AG20443 (cell line): Measurements from ENCODE around the gene C3orf38.
"Not testable (repeated sequence)": the region's sequence is repeated elsewhere in the genome, so short reads cannot be mapped to it uniquely, and the experiment has no call there.

Source experiments
- DNase-seq: peaks from one replicate; pipeline ENCODE4 v3.0.0; 2012; ENCODE audit warnings: low spot score, mixed read lengths

Gene C3orf38

GRCh38 chr3:88149509-88150362, at the start of gene C3orf38:
C3orf38 (plus strand) TSS chr3:88149959; CDS start chr3:88150053, 94 bp downstream.
- DNase-seq: peak; percentile 94

- no peak for DNase-seq
Measured at GRCh38 chr3:88101142-88101541, 48.6 kb upstream of the C3orf38 start.

DNA sequence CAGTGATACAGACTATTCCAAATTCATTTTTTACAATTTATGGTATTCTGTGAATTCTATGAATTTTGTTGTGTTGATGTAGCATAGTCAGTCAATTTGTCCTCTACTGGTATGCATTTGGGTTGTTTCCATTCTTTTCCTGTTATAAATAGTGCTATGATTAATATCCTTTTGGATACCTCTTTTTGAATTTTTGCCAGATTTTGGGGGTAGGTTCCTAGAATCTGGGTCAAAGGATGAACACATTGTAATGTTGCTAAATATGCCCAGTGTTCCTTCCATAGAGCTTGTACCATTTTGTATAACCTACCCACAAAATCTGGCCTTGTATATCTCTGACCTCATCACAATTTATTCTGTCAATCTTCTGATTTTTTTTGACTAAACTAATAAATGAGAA, 44.4 kb upstream of the C3orf38 start:
- DNase-seq: peak; percentile 6

DNA sequence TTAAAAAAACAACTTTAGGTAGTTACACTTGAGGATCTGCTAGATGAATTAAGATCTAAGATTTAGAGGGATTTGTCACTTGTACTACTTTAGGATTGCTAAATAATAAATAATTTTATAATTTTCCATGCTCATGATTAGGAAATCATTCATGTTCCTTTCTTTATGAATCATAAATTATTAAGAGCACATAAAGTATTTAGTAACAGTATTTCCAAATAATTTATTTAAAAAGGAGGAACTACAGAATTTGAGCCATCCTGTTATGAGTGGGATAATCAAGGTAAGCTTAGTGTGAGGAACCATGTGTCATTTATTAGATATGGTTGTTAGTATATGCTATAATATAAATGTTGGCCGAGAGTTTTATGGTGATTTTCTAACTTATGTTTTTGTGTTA, 37.5 kb upstream of the C3orf38 start:
- no peak for DNase-seq

DNA sequence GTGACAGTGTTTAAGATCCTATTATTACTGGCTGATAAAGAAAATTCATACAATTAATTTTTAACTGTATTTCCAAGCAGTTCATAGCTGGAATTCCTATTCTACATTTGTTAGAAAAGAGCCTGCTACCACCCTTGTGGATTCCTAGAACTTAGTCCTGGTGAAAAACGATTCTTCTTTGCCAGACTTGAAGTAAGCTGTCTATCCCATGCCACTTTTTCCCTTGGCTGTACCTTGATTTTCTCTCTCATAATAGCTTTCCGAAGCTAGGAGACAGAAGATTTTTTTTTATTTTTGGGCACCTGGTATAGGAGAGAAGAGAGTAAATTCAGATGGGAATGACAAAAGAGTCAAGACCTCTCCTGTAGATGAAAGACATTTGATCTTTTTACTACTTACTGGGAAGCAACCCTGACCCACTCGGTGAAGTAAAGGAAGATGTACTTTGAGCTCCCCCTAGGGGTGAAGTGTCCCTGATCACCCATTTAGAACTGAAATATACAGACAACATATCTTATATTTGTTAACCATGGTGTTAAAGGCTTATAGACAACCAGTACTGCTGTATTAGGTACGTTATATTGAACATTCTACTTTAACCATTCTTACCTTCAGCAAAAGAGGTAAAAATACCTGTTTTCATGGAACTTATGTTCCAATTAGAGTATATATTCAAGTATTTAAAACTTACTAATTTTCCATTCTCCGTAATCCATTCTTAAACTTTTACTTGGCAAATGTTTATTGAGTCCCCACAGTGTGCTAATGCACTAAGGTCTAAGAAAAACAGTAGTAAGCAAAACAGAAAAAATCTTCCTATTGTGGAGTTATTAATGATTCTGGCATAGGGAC, 36.2 kb upstream of the C3orf38 start:
- DNase-seq: peak; percentile 64

GRCh38 chr3:88114878-88115549, 34.7 kb upstream of the C3orf38 start:
- no peak for DNase-seq

GRCh38 chr3:88117683-88118082, 32.1 kb upstream of the C3orf38 start:
- no peak for DNase-seq

DNA sequence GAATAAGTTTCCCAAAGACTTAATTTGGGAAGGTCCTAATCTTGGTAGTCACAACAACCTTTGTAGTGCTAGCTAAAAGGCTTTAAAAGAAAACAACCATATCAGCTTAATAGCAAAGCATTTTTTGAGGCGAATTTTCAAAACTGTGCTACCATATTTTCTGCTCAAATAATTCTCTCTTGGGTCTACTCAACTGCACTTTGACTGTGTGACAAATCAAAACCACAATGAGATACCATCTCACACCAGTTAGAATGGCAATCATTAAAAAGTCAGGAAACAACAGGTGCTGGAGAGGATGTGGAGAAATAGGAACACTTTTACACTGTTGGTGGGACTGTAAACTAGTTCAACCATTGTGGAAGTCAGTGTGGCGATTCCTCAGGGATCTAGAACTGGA, 31.2 kb upstream of the C3orf38 start:
- not testable (repeated sequence) for DNase-seq

DNA sequence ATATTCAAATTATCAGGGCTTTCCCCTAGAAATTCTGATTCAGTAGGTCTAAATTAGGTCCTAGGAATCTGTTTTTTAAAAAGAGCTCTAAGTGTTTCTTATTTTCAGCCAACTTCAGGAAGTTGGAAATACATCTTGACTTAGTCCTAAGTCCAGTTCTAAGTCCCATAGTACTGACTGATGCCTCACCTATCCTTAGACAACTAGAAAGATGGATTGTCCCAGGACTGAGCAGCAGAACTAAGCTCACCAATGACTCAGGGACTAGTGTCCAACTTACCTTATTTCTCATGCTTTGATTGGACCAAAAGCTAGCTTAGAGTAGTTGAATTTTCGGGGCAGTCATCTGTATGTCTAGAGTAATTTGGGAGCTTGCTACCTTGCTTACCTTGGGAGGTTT, 26.2 kb upstream of the C3orf38 start:
- DNase-seq: no peak

- no peak for DNase-seq
Measured at GRCh38 chr3:88131695-88132094, 18.1 kb upstream of the C3orf38 start.

DNA sequence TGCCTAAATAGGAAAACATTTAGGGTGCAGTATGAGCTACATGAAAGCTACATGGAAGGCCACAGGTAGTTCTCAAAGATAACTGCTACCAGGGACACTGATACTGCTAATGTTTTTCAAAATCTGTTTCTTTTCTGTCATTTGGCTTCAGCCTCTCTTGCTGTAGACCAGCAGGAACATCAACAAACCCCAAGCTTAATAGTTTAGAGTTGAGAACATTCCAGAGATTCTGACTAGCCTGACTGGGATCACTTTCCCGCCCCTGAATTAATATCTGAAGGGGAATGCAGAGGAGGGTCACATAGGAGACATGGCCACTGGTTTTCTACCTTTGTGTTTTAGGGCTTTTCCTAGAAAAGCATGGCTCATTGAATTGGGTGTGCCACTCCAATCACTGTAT, 16.9 kb upstream of the C3orf38 start:
- no peak for DNase-seq

- no peak for DNase-seq
Measured at GRCh38 chr3:88133711-88134263, 16.0 kb upstream of the C3orf38 start.

DNA sequence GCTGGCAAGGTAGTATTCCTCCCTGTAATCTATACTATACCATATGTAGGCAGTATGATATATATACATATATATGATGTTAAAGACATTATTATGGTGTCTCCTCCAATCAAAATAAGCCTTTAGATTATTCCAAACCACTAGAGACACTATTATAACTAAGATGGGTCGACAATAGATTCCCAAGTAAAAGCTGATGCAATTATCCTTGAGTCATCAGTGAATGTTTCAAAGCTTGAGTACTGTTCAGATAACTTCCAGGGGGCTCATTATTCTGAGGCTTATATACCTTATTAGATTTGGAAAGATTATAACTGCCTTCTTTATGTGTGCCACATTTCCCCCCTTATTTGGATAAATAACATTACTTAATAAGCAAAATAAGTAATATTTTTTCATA, 11.9 kb upstream of the C3orf38 start:
- DNase-seq: peak; percentile 17

DNA sequence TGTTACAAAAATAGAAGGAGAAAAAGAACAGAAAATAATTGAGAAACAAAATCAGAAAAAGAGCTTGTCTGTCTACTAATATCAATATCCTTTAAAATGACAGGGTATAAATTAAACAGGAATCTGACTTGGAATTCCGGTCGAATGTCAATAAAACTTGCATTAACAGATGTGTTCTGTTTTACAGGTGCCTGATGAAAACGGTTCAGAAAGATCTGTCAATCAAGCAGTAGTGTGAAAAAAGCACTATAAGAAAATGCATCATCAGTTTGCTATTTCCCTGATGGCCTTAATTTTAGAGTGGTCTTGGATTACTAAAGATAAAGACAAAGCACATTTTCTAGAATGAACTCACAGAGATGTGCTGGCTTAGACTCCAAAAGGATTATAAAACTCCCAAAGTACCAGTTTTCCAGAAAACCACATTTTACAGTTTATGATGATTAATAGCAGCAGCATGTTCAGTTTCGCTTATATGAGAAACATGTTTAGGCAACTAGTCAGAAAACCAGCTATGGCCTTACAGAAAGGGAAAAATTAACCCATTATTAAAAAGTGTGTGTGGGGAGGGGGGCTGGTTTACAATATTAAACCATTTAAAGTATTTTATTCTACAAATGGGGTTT, 8.2 kb upstream of the C3orf38 start:
- DNase-seq: peak; percentile 29

- DNase-seq: no peak
Measured at GRCh38 chr3:88142094-88142624, 7.6 kb upstream of the C3orf38 start.

- DNase-seq: no peak
Measured at GRCh38 chr3:88147261-88147660, 2.5 kb upstream of the C3orf38 start.

DNA sequence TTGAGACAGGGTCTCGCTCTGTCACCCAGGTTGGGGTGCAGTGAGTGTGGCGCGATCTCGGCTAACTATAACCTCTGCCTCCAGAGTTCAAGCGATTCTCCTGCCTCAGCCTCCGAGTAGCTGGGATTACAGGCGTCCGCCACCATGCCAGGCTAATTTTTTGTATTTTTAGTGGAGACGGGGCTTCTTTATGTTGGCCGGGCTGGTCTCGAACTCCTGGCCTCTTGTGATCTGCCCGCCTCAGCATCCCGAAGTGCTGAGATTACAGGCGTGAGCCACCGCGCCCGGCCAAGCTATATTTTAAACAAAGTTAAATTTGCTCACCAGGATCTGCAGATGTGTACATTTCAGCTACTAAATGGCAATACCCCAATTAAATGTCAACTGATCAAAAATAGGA, 1.1 kb upstream of the C3orf38 start:
- DNase-seq: no peak

DNA sequence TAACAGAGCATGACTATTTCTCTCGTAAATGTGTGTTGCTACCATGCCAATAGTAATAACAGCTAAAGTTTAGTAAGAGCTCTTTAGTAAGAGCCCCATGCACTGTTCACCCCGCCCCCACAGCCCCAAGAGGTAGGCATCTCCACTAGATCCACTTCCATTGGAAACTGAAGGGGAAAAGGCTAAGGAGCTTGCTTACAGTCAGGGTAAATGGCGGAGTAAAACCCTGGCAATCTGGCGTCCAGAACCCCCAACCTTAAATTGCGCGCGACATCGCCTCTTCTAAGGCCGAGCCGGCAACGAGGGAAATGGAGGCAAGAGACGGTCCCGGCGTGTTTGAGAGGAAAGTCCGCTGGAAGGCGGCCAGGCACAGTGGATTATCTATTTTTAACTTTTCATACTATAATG, 654 bp upstream of the C3orf38 start:
- no peak for DNase-seq

GRCh38 chr3:88150371-88150770, 612 bp downstream of the C3orf38 start:
- DNase-seq: peak; percentile 12

DNA sequence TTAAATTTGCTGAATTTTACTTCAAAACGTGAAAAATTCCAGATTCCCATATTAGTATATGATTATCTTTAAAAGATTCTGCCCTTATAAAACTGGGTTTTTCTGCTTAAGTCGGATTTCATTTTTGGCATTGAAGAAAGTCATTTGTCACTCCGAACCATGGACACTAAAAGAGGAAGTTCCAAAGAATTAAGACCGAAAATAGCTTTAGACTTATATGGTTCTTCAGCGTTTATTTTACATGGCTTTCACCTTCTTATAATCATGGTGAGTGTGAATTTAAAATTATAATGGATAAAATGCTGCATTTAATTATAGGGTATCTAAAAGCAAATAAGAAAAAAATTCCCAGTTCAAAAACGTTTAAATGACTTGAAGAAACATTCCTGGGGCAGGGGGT, 1.0 kb downstream of the C3orf38 start:
- DNase-seq: no peak

- no peak for DNase-seq
Measured at GRCh38 chr3:88151358-88151757, 1.6 kb downstream of the C3orf38 start.
